RPMI7951 (cell line): ENCODE data around the gene ESRRB. TPM values are rescaled to one million over a fixed set of nuclear protein-coding genes. Genes with fewer than 3 reads are reported as not detected.

Experiments
- DNase-seq: peaks from one replicate; pipeline ENCODE4 v3.0.0-alpha.2; 2012; ENCODE audit warnings: low read depth
- total RNA-seq: library from RNA; depleted of rRNA; stranded (reverse); fragments of >200 nt; shearing (Covaris generic); gene quantifications from 2 replicates; pipeline ENCODE4 v1.2.3, GENCODE V29; 2014; rRNA removed

The ESRRB gene
- total RNA-seq: 0.59 TPM in 1 of 2 replicates, not detected in the other

- peak; percentile 23 for DNase-seq
These were observed at the start of gene ESRRB for GRCh38 chr14:76375947-76376404. TSS of gene ESRRB (plus strand) at chr14:76376137. CDS start at chr14:76376402, 265 bp downstream.

DNA sequence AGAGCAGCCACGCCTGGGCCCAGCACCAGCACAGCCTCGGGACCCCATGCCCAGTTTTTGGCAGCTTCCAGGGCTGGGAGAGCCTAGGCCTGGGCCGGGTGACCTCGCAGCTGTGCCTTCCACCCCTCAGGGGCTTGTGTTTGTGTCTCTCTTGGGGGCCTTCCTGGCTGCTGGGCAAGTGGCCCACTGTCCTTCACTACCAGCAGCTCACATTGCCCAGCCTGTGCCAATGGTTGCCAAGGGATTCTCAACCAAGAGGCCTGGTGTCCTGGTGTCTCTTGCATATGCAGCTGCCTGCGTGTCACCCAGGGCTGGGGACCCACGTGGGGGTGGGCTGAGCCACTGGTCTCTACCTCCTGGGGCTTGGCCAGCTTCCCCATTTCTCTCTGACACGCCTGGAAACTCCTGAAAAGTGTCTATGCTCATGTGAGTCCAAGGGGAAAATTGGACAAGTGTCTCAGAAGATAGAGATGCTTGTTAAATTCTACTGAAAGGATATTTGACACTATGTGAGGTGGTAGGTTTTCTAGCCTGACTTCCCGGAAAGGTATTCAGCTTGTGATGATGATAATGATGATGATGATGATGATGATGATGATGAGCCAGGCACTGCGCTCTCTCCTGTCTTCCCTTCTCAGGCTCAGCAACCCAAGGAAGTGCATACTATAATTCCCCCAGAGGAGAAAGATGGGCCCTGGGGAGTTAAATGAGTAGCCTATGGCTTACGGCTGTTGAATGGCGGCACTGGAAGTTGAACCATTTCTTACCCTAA is 48.8 kb upstream of the ESRRB start:
- peak; percentile 25 for DNase-seq

DNA sequence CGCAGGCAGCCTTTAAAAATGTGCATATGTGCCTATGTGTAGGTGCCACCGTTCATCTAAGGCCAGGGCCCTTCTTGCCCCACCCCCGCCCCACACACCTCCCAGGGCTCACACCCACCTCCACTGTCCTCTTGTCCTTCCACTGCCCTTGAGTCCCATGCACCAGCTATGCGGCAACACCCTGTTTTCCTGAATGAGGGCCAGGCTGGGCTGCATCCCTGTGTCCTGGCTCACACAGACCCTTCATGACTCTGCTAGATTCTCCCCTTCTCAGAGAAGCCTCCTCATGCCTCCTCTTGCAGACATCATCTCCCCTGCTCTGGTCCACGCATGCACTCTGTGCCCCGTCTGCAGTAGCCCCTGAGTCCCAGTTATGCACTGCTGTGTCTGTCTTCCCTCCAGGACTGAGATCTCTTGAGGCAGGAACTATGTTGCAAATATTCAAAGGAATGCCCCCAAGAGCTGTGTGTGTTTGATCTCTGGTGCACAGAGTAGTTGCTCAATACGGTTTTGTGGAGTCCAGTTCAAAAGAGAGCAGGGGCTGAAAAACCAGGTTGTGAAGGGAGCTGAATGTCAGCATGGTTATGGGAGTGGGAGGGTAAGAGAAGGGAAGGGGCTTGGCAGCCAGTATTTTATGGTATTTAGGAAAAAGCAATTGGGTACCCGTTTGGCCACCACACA is 47.3 kb upstream of the ESRRB start:
- no peak for DNase-seq

DNA sequence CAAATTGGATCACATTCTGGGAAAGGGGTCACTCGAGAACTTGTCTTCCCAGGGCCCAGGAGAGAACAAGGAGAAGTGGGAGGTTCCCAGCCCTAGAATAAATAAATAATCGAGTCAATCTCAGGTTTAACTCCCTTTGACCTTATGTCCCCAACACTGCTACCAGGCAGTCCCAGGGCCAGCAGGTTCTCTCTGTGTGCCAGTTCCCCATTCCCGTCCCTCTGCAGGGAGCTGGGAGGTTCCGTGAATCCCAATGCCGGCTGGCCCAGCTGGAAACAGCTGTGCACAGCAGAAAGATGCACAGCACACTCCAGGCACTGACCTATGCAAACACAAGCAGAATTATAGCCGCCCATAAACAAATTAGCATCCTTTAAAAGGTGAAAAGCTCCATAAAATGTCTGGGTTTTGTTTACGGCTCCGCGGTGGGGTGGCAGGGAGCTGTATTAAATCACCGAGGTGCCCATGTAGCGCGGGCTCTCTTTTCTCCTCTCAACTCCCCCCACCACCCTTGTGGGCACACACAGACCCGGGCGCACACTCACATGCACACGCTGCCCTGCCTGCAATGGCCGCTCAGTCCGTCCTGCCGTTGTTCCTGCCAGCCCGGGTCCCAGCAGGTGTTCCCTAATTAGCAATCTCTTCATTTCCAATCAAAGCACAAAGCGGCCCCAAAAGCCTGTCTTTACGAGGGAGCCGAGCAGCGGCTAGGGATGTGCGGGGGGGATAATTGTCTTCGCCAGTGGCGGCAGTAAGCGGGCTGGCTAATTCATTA is 46.6 kb upstream of the ESRRB start:
- no peak for DNase-seq

GRCh38 chr14:76329951-76330350 is 46.0 kb upstream of the ESRRB start:
- no peak for DNase-seq

DNA sequence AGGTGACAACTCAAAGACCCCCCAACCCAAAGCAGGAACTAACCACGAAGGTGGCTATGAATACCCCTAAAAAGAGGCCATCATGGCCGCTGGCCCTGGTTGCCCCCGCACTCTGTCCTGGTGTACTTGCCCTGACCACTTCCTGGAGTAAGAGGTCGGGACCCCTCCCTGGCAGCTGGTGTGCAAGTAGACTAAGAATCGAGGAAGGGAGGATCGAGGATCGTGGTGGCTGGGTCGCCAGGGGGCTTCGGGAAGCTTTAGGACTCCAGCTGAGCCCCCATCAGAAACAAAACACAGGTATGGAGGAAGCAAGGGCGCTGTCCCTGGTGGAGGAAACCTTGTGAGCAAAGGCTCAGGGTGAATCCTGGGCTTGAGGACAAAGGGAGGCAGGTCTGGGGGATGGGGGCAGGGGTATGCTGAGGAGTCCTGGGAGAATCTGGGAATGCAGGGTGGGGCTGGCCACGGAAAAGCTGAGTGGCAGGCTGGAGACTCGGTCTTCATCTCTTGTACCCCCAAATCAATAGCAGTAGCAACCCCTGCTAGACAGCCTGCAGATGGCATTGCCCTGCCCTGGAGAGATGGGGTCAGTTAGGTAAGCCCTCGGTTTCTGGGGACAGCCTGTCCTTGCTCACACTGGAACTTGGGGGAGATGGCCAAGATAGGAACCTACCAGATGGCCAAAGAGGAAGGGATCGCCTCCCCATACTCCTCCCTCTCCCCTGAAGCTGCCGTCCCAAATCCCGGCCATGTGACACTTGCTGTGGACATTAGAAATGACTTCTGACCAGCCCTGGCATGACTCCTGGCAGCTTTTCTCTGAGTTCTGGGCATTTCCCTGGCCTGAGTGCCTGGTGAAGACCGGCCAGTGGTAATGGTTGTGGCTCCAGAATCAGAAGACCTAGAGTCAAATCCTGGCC is 45.3 kb upstream of the ESRRB start:
- DNase-seq: no peak

DNA sequence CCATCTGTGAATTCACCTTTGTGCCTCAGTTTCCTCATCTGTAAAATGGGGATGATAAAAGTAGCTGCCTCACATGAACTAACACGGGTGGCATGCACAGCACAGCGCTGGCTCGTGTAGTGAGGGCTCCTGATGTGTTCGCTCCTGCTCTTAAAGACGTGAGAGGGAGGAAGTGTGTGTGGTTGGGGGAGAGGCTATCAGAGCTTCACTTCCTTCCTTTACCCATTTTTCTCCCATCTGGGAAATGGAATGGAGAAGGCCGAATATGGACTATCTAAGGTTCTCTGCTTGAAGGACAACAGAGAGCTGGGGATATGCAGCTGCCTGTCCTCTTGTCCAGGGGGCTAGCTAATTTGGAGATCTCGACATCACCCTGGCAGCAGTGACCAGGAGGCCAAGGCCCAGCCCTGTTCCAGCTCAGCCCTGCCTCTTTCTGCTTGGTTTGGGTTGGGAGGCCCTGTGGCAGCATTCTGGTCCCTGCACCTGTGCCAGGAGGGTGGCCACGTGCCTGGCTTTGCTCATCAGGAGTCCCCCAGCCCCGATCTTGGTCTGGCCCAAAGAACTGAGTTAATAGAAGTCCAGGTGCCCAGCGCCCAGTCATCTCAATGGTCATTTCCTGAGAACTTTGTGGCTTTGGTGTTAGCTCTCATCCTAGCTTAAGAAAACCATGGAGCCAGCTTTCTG is 44.5 kb upstream of the ESRRB start:
- no peak for DNase-seq

DNA sequence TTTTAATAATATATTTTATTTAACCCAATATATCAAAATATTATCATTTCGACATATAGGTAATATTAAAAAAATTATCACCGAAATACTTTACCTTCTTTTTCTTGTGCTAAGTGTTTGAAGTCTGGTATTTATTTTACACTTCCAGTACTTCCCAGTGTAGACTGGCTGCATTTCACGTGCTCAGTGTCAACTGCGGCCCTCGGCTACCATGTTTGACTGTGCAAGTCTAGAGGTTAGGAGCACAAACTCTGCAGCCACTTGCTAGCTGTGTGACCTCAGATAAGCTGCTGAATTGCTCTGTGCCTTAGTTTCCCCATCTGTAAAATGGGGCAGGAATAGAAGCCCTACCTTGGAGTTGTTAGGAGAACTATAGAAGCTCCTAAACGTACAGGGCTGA is 42.3 kb upstream of the ESRRB start:
- no peak for DNase-seq

- no peak for DNase-seq
These were observed 41.6 kb upstream of the ESRRB start for GRCh38 chr14:76334316-76334715.

GRCh38 chr14:76336876-76337275 is 39.1 kb upstream of the ESRRB start:
- DNase-seq: no peak

GRCh38 chr14:76337635-76338545 is 38.0 kb upstream of the ESRRB start:
- DNase-seq: peak; percentile 43

GRCh38 chr14:76339728-76340615 is 36.0 kb upstream of the ESRRB start:
- DNase-seq: no peak

DNA sequence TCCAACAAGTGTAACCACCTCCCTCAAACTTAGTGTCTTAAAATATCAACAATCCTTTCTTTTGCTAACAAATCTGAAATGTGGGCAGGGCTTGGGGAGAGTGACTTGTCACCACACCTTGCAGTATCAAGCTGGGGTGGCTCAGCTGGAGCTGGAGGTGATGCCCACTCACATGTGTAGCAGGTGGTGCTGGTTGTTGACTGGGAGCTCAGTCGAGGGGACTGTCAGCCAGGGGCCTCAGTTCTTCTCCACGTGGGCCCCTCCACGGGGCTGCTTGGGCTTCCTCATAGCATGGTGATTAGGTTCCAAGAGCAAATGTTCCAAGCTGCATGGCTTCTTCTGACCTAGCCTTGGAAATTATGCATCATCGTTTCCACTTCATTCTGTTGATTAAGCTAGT is 32.6 kb upstream of the ESRRB start:
- DNase-seq: no peak

DNA sequence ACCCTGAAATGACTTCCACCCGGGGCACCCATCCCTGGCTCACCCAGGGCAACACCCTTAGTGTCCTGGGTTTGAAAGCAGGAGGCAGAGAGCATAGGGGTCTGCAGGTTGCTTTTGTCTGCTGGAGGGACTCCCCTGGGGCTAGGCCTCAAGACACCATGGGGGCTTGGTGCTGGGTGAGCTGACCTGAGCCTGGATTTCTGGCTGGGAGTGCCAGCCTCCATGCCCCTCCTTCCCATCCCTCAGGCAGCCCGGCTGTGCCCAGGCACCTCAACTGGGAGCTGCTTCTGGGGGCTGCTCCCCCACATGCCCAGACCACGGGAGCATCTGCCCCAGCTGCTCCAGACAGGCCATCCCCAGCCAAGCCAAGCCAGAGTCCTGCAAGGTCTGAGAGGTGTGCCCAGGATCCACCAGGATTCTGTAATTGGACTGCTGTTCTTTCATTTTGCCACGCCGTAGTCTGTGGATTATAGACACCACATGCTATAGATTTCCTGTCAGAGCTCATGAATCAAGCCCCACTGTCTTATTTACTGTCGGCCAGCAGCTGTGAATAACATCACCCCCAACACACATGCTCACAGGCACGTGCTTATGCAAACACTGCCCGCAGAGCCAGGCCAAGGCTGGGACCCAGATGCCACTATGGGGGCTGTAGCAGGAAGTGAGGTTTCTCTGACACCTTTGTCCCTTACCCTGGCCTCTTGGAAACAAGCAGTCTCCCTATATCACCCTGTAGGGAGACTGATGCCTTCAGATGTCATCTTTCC is 29.4 kb upstream of the ESRRB start:
- DNase-seq: peak; percentile 60

DNA sequence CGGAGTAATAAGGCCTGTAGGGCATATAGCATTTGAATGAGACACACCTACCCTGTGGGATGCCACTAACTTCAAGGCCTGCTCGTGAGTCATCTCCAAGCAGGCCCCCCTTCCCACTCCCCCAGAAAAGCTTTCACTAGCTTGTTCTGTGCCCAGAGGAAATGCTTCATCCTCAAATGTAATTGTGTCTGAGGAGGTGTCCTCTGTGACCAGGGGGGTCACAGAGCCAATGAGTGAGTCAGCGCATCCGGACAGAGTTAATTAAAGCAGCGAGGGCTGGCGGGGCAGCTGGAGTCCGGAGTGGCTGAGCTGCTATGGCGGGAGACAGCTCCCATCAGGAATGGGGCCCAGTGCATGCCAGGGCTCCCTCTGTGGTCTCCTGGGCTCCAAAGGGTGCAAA is 27.0 kb upstream of the ESRRB start:
- DNase-seq: peak; percentile 98

DNA sequence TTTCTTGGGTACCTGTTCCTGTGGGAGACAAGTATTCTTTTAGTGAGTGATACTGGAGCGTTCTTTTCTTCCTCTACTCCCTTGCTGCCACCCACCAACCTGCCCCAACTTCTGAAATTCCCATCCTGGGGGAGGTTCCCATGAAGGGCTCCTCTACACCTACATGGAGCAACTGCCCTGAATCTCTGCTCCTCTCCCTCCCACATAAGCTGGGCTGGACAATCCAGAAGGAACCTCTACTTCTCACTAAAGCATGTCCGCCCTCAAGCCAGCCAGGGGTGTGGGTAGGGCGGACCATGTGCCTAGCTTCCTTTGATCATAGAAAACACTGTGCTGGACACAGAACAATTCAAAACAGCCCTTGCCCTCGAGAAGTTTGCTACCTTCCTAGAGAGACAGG is 25.9 kb upstream of the ESRRB start:
- no peak for DNase-seq

- DNase-seq: no peak
These were observed 25.3 kb upstream of the ESRRB start for GRCh38 chr14:76350671-76351070.

DNA sequence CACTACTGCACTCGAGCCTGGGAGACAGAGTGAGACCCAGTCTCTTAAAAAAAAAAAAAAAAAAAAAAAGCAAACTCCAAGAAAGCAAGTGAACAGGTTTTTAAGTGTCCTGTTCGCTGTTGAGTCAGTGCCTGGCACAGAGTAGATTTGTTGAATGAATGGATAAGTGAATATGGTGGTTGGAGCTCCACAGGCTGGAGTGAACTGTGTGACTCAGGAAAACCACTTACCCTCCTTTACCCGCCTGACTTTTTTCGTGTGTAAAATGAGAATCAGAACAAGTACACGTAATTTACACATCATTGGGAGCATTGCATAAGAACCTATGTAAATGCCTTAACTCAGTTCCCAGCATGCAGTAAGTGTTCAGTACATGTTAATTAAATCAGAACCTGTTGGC is 24.0 kb upstream of the ESRRB start:
- peak; percentile 52 for DNase-seq
